Measurements from ENCODE around the gene SLC38A4. TPM values are rescaled to one million over a fixed set of nuclear protein-coding genes. Genes with fewer than 3 reads are reported as not detected.

The SLC38A4 gene
- total and polyA plus RNA-seq, 2 experiments from 2014 or later = 16.5 to 37.3 TPM

- H3K4me2 ChIP-seq = no peak overlapping the region
- WGBS (ENCODE audit: low lambda C conversion rate, missing lambda C conversion rate) = 76% methylated on average over 3 of the region's 3 CpGs
Measured at GRCh38 chr12:46722394-46723185, 103.2 kb downstream of the SLC38A4 start.

DNA sequence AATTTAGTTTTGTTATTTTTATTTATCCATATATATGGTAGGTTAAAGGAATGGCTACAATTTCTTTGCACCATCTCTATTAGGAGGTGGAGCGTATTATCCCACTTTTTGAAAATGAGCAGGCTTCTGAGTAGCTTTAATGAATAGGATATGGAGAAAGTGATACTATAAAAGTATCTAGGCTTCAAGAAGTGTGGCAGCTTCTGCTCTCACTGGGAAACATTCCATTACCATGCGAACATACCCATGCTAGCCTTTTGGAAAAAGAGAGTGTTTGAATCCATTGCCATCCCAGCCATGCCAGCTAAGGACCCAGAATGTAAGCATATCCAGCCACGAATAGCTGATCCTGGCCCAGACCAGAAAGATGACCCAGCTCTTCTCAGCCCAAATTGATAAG, 107.3 kb downstream of the SLC38A4 start:
- 96% methylated on average over 3 of the region's 3 CpGs for WGBS (ENCODE audit: low lambda C conversion rate, missing lambda C conversion rate)
- Histone ChIP-seq H3K79me2 (no peaks in the 10 kb centered on the region), H3K27me3 (no peaks in the 10 kb centered on the region), H3K4me1 (ENCODE audit: insufficient read depth) (no peaks in the 10 kb centered on the region), H3K9me2 (replicated peaks; ENCODE audit: insufficient read depth) (no peaks in the 10 kb centered on the region), H2AFZ (no peak overlapping the region), H4K20me1 (ENCODE audit: insufficient read depth, poor library complexity, severe bottlenecking) (no peaks in the 10 kb centered on the region), H3K36me3 (replicated peaks; ENCODE audit: insufficient read depth, low read depth) (no peaks in the 10 kb centered on the region), H3K27ac (no peak overlapping the region), H3K4me3 (no peak overlapping the region), H3K9me3 (ENCODE audit: low read depth) (no peaks in the 10 kb centered on the region), H3K4me2 (no peak overlapping the region)
- no peak for TF ChIP-seq EZH2 (IDR thresholded peaks at IDR 0.05; ENCODE audit: borderline replicate concordance)
- no peak for TF ChIP-seq EZH2phosphoT487 (IDR thresholded peaks at IDR 0.05; ENCODE audit: low read depth, severe bottlenecking, unreplicated experiment)
- no peak for TF ChIP-seq CTCF (IDR thresholded peaks at IDR 0.05; ENCODE audit: poor library complexity)
- no peak for DNase-seq (ENCODE audit: low spot score)

More at GRCh38 chr12:46722394-46723185, 103.2 kb downstream of the SLC38A4 start:
- H3K9me3 ChIP-seq (ENCODE audit: low read depth) = no peaks in the 10 kb centered on the region
- TF ChIP-seq EZH2phosphoT487 (IDR thresholded peaks at IDR 0.05; ENCODE audit: low read depth, severe bottlenecking, unreplicated experiment) (no peak), EZH2 (IDR thresholded peaks at IDR 0.05; ENCODE audit: borderline replicate concordance) (no peak), CTCF (IDR thresholded peaks at IDR 0.05; ENCODE audit: poor library complexity) (no peak)
- no peak overlapping the region for H3K4me3 ChIP-seq
- no peaks in the 10 kb centered on the region for H4K20me1 ChIP-seq (ENCODE audit: insufficient read depth, poor library complexity, severe bottlenecking)
- no peak overlapping the region for H3K27ac ChIP-seq
- H3K36me3 ChIP-seq (replicated peaks; ENCODE audit: insufficient read depth, low read depth) = no peaks in the 10 kb centered on the region
- H2AFZ ChIP-seq = no peak overlapping the region
- no peaks in the 10 kb centered on the region for H3K79me2 ChIP-seq
- no peak for DNase-seq (ENCODE audit: low spot score)
- no peaks in the 10 kb centered on the region for H3K4me1 ChIP-seq (ENCODE audit: insufficient read depth)
- H3K27me3 ChIP-seq = no peaks in the 10 kb centered on the region
- no peaks in the 10 kb centered on the region for H3K9me2 ChIP-seq (replicated peaks; ENCODE audit: insufficient read depth)

DNA sequence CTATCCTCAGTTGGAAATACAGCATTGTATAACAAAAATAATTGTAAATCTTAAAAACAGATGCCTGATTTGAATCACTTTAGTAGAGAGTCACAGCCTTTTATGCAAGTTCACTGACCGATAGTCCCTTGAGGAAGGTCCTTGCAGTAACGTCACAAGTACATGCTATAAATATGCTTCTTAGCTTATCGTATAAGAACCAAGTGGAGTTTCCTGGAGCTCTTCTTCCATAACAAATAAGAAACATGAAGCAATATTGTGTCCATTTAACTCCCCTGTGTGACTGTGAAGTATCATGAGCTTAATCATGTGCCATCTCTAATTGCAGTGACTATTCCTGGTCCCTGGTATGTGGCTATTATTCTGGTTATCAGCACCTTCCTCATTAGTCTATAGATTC, 107.9 kb downstream of the SLC38A4 start:
- no peak for DNase-seq (ENCODE audit: low spot score)
- no peak overlapping the region for H3K27ac ChIP-seq
- 88% methylated on average over 3 of the region's 3 CpGs for WGBS (ENCODE audit: low lambda C conversion rate, missing lambda C conversion rate)
- H3K27me3 ChIP-seq = no peaks in the 10 kb centered on the region
- no peaks in the 10 kb centered on the region for H3K79me2 ChIP-seq
- no peaks in the 10 kb centered on the region for H3K9me3 ChIP-seq (ENCODE audit: low read depth)
- TF ChIP-seq EZH2phosphoT487 (IDR thresholded peaks at IDR 0.05; ENCODE audit: low read depth, severe bottlenecking, unreplicated experiment) (no peak), EZH2 (IDR thresholded peaks at IDR 0.05; ENCODE audit: borderline replicate concordance) (no peak)
- no peaks in the 10 kb centered on the region for H3K4me1 ChIP-seq (ENCODE audit: insufficient read depth)
- no peaks in the 10 kb centered on the region for H3K36me3 ChIP-seq (replicated peaks; ENCODE audit: insufficient read depth, low read depth)
- no peaks in the 10 kb centered on the region for H3K9me2 ChIP-seq (replicated peaks; ENCODE audit: insufficient read depth)
- H3K4me2 ChIP-seq = no peak overlapping the region
- no peak overlapping the region for H2AFZ ChIP-seq
- no peaks in the 10 kb centered on the region for H4K20me1 ChIP-seq (ENCODE audit: insufficient read depth, poor library complexity, severe bottlenecking)
- no peak overlapping the region for H3K4me3 ChIP-seq

GRCh38 chr12:46717159-46717558, 108.6 kb downstream of the SLC38A4 start:
- H3K27me3 ChIP-seq = no peaks in the 10 kb centered on the region
- no peak overlapping the region for H3K27ac ChIP-seq
- H3K4me3 ChIP-seq = no peak overlapping the region
- no peak overlapping the region for H3K4me2 ChIP-seq
- no peaks in the 10 kb centered on the region for H3K4me1 ChIP-seq (ENCODE audit: insufficient read depth)
- H2AFZ ChIP-seq = no peak overlapping the region
- H3K9me3 ChIP-seq (ENCODE audit: low read depth) = no peaks in the 10 kb centered on the region
- H3K9me2 ChIP-seq (replicated peaks; ENCODE audit: insufficient read depth) = no peaks in the 10 kb centered on the region
- no peaks in the 10 kb centered on the region for H4K20me1 ChIP-seq (ENCODE audit: insufficient read depth, poor library complexity, severe bottlenecking)
- no peak for TF ChIP-seq CTCF (IDR thresholded peaks at IDR 0.05; ENCODE audit: poor library complexity)
- no peaks in the 10 kb centered on the region for H3K79me2 ChIP-seq
- no peak for DNase-seq (ENCODE audit: low spot score)
- no peaks in the 10 kb centered on the region for H3K36me3 ChIP-seq (replicated peaks; ENCODE audit: insufficient read depth, low read depth)
